K562 (cell line): ENCODE measurements around the gene LY6G6C. TPM values are rescaled to one million over a fixed set of nuclear protein-coding genes. Genes with fewer than 3 reads are reported as not detected.
A peak's percentile ranks its signal among the peaks of the same experiment; 100 is the strongest.

Experiments
- BHLHE40 ChIP-seq: IDR thresholded peaks from 2 replicates; pipeline ENCODE4 v1.6.1; 2011; ENCODE audit warnings: low read length, improper control_type of control experiment
- BRF1 ChIP-seq: IDR thresholded peaks from 3 replicates; pipeline ENCODE4 v1.6.1; 2011; ENCODE audit warnings: borderline replicate concordance, mild to moderate bottlenecking; ENCODE audit not compliant: insufficient read length; ENCODE audit errors: extremely low read depth
- CTBP1 ChIP-seq: fragments of 450-650 bp; IDR thresholded peaks from 2 replicates; pipeline ENCODE4 v1.6.1; 2016; ENCODE audit warnings: borderline replicate concordance
- CXXC5 ChIP-seq: fragments of 250-450 bp; sonication (Bioruptor Pico); IDR thresholded peaks from 2 replicates; pipeline ENCODE4 v1.8.0; 2022; ENCODE audit warnings: inconsistent platforms, mild to moderate bottlenecking, moderate library complexity
- EGR1 ChIP-seq: fragments of 450-650 bp; conservative IDR thresholded peaks from 2 replicates; pipeline ENCODE4 v1.6.1; 2017; ENCODE audit warnings: mild to moderate bottlenecking
- EWSR1 ChIP-seq: fragments of 450-650 bp; IDR thresholded peaks from 2 replicates; pipeline ENCODE4 v1.6.1; 2018; ENCODE audit warnings: borderline replicate concordance, mild to moderate bottlenecking, low read depth, moderate library complexity; ENCODE audit not compliant: partially characterized antibody
- GABPA ChIP-seq: fragments of 200-800 bp; sonication (Bioruptor generic); conservative IDR thresholded peaks from 2 replicates; pipeline ENCODE4 v1.6.1; 2016; ENCODE audit warnings: low read depth, missing genetic modification characterization, missing compliant biosample characterization
- ID3 ChIP-seq, 2 experiments: fragments of 250-450 bp in 1 of 2; fragments of 450-650 bp in 1 of 2; sonication (Bioruptor Pico) in 1 of 2; IDR thresholded peaks; 2 replicates each; pipeline versions ENCODE4 v1.6.1 to v1.8.0; 2016 to 2021; ENCODE audit warnings: mild to moderate bottlenecking in 2 of 2, moderate library complexity in 2 of 2, missing compliant biosample characterization in 1 of 2, missing genetic modification characterization in 1 of 2
- MAFF ChIP-seq: IDR thresholded peaks from 2 replicates; pipeline ENCODE4 v1.6.1; 2012; ENCODE audit warnings: low read length, improper control_type of control experiment
- MAX ChIP-seq: sonication (generic); formaldehyde crosslinking; IDR thresholded peaks from 2 replicates; pipeline ENCODE4 v1.9.0; 2022; ENCODE audit warnings: mild to moderate bottlenecking, missing genetic modification reagents
- NR2C1 ChIP-seq, 2 experiments: fragments of 450-650 bp; IDR thresholded peaks; 2 replicates each; pipeline ENCODE4 v1.6.1; 2017; ENCODE audit warnings: mild to moderate bottlenecking in 2 of 2, antibody characterized with exemption in 1 of 2, inconsistent platforms in 1 of 2, missing compliant biosample characterization in 1 of 2, missing genetic modification characterization in 1 of 2
- OTX1 ChIP-seq: fragments of 450-650 bp; formaldehyde crosslinking; IDR thresholded peaks from 2 replicates; pipeline ENCODE4 v1.4.0; 2022; ENCODE audit warnings: mild to moderate bottlenecking
- PHF20 ChIP-seq: fragments of 450-650 bp; IDR thresholded peaks from 2 replicates; pipeline ENCODE4 v1.6.1; 2018; ENCODE audit not compliant: partially characterized antibody
- RREB1 ChIP-seq: fragments of 250-450 bp; sonication (Bioruptor Pico); IDR thresholded peaks from 2 replicates; pipeline ENCODE4 v1.4.0; 2020
- SMARCC2 ChIP-seq: fragments of 450-650 bp; IDR thresholded peaks from 2 replicates; pipeline ENCODE4 v1.6.1; 2017; ENCODE audit warnings: antibody characterized with exemption, moderate library complexity, mild to moderate bottlenecking, low read depth
- TAL1 ChIP-seq: fragments of 450-650 bp; IDR thresholded peaks from 2 replicates; pipeline ENCODE4 v1.6.1; 2016; ENCODE audit warnings: mild to moderate bottlenecking
- TCF7 ChIP-seq: sonication (generic); IDR thresholded peaks from 2 replicates; pipeline ENCODE4 v1.6.1; 2016; ENCODE audit warnings: antibody characterized with exemption, borderline replicate concordance
- TCF7L2 ChIP-seq: fragments of 150-350 bp; IDR thresholded peaks from 2 replicates; pipeline ENCODE4 v1.6.1; 2016; ENCODE audit warnings: low read depth, mild to moderate bottlenecking, low read length, moderate library complexity
- ZBTB5 ChIP-seq: fragments of 450-650 bp; IDR thresholded peaks from 2 replicates; pipeline ENCODE4 v1.6.1; 2017; ENCODE audit warnings: antibody characterized with exemption
- ZNF134 ChIP-seq: fragments of 250-450 bp; sonication (Bioruptor Pico); conservative IDR thresholded peaks from 2 replicates; pipeline ENCODE4 v1.4.0; 2020
- ZNF23 ChIP-seq: fragments of 250-450 bp; sonication (Bioruptor Pico); IDR thresholded peaks from 2 replicates; pipeline ENCODE4 v1.4.0; 2020; ENCODE audit warnings: mild to moderate bottlenecking
- ZNF589 ChIP-seq: fragments of 200-800 bp; sonication (Bioruptor generic); IDR thresholded peaks from 2 replicates; pipeline ENCODE4 v1.6.1; 2016; ENCODE audit warnings: low read depth, missing genetic modification characterization, missing compliant biosample characterization
- polyA plus RNA-seq, 8 experiments: library from polyadenylated mRNA; depleted of rRNA in 4 of 8; stranded (reverse) in 5 of 8; unstranded in 3 of 8; fragments of >200 nt; fragmentation: Nextera tagmentation in 2 of 8; fragmentation: Illumina TruSeq in 1 of 8; extraction: Ambion mirVana in 2 of 8; extraction: Trizol in 1 of 8; gene quantifications; 2 replicates each; pipeline versions ENCODE4 v1.2.1 to v1.2.3, GENCODE V29; 2011 to 2014; ENCODE audit warnings: inconsistent platforms in 1 of 8, missing spikeins in 1 of 8
- total RNA-seq, 7 experiments: library from RNA; depleted of rRNA in 6 of 7; stranded (reverse); fragments of >200 nt in 6 of 7; fragmentation: Illumina TruSeq in 2 of 7; extraction: Trizol in 2 of 7; gene quantifications; 2 replicates each; pipeline versions ENCODE4 v1.2.1 to v1.2.3, GENCODE V29; 2011 to 2021; ENCODE audit warnings: low replicate concordance in 1 of 7

The LY6G6C gene
- total and polyA plus RNA-seq, 9 of the 15 experiments (the other 6 are each of a cell fraction or from before 2014, with no cell fraction given), result 0.06 to 0.20 TPM; not detected in 7

GRCh38 chr6:31686483-31686882, 35.1 kb downstream of the LY6G6C start (continued):
- TF ChIP-seq SMARCC2 (no peak; the same call in 1 of the 2 replicates), TCF7 (no peak), EWSR1 (no peak), ZNF589 (no peak), TCF7L2 (no peak), NR2C1 (IDR thresholded peaks at IDR 0.05) (no peak), NR2C1 (tag; IDR thresholded peaks at IDR 0.05) (no peak), ZNF23 (CRISPR knock-in tag) (no peak), GABPA (tag) (no peak), BHLHE40 (no peak), ZNF134 (CRISPR knock-in tag) (no peak), CTBP1 (no peak), PHF20 (no peak), ZBTB5 (no peak), ID3 (CRISPR knock-in tag; IDR thresholded peaks at IDR 0.05) (no peak), ID3 (tag; IDR thresholded peaks at IDR 0.05) (no peak), EGR1 (no peak), CXXC5 (CRISPR knock-in tag) (no peak; the same call in 1 of the 2 replicates), MAFF (no peak), RREB1 (CRISPR knock-in tag) (0 out of 2 replicates have a peak, but pooled peaks have one; percentile 64), BRF1 (no peak), OTX1 (CRISPR knock-in tag) (0 out of 2 replicates have a peak, but pooled peaks have one; percentile 68), TAL1 (peak; percentile 67; the same call in 1 of the 2 replicates), MAX (0 out of 2 replicates have a peak, but pooled peaks have one; percentile 30)
